GM19452 (cell line): Measurements from ENCODE around the gene HSPB9.

Experiments used
- ATAC-seq: cut with Tn5 transposase; IDR thresholded peaks from one replicate; pipeline ENCODE4 v1.9.1; 2021; ENCODE audit not compliant: unreplicated experiment

HSPB9 gene

GRCh38 chr17:42122371-42123303 is at the start of gene HSPB9:
Gene HSPB9 (plus strand): TSS chr17:42122804. CDS start chr17:42122851, 47 bp downstream.
- ATAC-seq, result no peak

GRCh38 chr17:42075789-42076188 is 46.8 kb upstream of the HSPB9 start:
- no peak for ATAC-seq

- ATAC-seq, result no peak
Measured at GRCh38 chr17:42076797-42077559, 45.6 kb upstream of the HSPB9 start.

GRCh38 chr17:42077755-42078154 is 44.8 kb upstream of the HSPB9 start:
- no peak for ATAC-seq

- no peak for ATAC-seq
Measured at GRCh38 chr17:42078396-42079043, 44.1 kb upstream of the HSPB9 start.

- ATAC-seq, result no peak
Measured at GRCh38 chr17:42079541-42079940, 43.1 kb upstream of the HSPB9 start.

GRCh38 chr17:42081516-42082129 is 41.0 kb upstream of the HSPB9 start:
- no peak for ATAC-seq

- no peak for ATAC-seq
Measured at GRCh38 chr17:42087042-42087701, 35.4 kb upstream of the HSPB9 start.

GRCh38 chr17:42087736-42088705 is 34.6 kb upstream of the HSPB9 start:
- ATAC-seq, result no peak

GRCh38 chr17:42088736-42089135 is 33.9 kb upstream of the HSPB9 start:
- ATAC-seq, result no peak

GRCh38 chr17:42090964-42091790 is 31.4 kb upstream of the HSPB9 start:
- ATAC-seq, result no peak

- ATAC-seq, result no peak
Measured at GRCh38 chr17:42092939-42093338, 29.7 kb upstream of the HSPB9 start.

GRCh38 chr17:42094375-42095069 is 28.1 kb upstream of the HSPB9 start:
- ATAC-seq, result no peak

GRCh38 chr17:42096360-42097111 is 26.1 kb upstream of the HSPB9 start:
- ATAC-seq, result no peak

GRCh38 chr17:42097691-42098631 is 24.6 kb upstream of the HSPB9 start, which contains the start of gene ZNF385C:
Gene ZNF385C (minus strand): TSS chr17:42098473. CDS start chr17:42063056, 35,417 bp downstream.
- ATAC-seq, result no peak
